NCI-H1436 treated with DMSO at 0.1 percent for 48 hours (cell line): ENCODE measurements around the gene CYP2J2.
"Not testable (repeated sequence)": the region's sequence is repeated elsewhere in the genome, so short reads cannot be mapped to it uniquely, and the experiment has no call there.

Experiments used
- DNase-seq: peaks from one replicate; lab custom pipeline; 2025; lab: John Stamatoyannopoulos, UW

The CYP2J2 gene, protein sequence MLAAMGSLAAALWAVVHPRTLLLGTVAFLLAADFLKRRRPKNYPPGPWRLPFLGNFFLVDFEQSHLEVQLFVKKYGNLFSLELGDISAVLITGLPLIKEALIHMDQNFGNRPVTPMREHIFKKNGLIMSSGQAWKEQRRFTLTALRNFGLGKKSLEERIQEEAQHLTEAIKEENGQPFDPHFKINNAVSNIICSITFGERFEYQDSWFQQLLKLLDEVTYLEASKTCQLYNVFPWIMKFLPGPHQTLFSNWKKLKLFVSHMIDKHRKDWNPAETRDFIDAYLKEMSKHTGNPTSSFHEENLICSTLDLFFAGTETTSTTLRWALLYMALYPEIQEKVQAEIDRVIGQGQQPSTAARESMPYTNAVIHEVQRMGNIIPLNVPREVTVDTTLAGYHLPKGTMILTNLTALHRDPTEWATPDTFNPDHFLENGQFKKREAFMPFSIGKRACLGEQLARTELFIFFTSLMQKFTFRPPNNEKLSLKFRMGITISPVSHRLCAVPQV

DNA sequence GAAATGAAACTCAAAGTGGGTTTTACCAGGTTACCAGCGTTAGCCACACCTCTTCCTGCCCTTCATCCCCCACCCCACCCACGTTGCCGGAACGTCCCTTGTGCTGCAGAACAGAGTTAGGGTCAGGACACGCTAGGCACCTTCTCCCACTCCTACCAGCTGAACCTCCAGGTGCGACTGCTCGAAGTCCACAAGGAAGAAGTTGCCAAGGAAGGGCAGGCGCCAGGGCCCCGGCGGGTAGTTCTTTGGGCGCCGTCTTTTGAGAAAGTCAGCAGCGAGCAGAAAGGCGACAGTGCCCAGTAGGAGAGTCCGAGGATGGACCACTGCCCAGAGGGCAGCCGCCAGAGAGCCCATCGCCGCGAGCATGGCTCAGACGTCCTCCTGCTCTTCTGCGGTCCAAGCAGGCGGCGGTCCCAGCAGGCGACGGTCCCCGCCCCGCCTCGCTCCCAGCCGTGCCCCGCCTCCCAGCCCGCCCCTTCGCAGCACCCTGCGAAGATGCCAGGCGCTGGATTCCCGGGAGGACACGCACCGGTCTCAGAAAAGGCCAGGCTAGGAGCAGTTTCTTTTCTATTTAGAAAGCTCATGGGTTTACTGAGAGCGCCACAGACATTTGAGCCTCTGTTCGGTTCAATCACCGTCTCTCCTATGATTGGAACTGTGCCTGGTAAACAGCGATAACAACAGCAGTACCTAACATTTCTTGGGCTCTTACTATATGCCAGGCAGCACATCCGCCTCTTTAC is at the start of gene CYP2J2:
CYP2J2 (minus strand) TSS at position 393 of the 743 bp plus-strand sequence; CDS start at position 366, 27 bp downstream.
- DNase-seq: no peak

DNA sequence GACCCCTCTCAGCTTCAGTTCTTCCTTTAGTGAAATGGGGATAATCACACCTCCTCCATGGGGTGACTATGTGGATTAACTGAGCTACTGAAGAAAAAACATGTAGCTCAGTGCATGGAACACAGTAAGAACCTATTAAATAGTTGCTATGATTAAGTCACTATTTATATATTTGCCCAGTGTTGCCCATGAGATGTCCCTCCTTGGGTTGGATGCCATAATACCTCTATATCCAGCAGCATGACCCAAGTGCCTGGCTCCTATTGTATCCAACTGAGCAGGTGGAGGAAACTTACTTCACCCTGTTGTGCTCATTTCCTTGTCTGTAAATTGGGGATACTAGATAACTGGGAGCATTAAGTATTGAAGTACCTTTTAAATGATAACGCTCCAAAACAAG is 47.1 kb upstream of the CYP2J2 start:
- no peak for DNase-seq

DNA sequence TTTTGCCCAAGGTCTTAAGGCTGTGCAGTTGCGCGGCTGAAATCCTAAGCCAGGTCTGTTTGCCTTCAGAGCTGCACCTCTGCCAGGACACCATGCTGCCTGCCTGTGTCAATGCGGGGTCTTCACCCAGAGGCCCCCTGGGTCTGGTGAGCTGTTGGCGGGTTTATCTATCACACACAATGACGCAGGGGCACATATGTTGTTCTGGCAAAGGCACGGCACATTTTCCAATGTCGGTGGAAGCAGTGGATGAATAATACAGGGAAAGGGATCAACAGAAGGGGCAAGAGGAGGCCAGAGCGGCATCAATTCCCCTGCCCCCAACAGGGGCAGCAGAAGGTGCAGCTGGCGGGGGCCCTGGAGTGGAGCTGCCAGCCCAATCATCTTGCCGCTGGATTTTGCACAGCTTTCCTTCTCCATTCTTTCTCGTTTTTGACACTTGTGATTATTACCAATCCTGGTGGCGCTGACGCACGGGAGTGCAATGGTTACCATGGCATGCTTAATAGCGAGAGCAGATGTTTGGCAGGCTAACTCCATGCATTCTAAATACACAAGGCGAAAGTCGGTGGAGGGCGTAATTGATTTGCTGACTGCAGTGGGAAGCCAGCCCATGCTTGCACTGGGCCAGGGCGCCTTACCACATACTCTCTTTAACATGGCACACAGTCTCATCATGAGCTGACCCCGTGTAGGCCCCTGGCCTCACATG is 45.8 kb upstream of the CYP2J2 start:
- peak; percentile 26 for DNase-seq

DNA sequence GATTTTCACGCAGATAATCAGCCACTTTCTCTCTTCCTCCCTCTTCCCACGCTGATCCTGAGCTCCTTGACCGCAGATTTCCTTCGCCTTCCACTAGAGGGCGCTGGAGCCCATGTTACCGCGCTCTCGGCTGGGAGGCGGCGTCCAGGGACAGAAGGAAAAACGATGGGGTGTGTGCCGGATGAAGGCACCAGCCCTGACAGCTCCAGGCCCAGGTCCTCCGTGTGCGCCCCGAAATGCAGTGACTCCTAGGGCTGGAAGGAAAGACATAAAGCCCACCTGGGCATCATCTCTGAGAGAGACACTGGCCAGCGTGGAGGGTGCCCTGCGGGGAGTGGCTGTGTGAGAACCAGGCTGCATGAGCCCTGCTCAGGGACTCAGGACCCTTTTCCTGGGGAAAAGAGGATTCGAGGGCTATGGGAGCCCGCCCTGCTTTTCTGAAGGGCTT is 44.9 kb upstream of the CYP2J2 start:
- no peak for DNase-seq

DNA sequence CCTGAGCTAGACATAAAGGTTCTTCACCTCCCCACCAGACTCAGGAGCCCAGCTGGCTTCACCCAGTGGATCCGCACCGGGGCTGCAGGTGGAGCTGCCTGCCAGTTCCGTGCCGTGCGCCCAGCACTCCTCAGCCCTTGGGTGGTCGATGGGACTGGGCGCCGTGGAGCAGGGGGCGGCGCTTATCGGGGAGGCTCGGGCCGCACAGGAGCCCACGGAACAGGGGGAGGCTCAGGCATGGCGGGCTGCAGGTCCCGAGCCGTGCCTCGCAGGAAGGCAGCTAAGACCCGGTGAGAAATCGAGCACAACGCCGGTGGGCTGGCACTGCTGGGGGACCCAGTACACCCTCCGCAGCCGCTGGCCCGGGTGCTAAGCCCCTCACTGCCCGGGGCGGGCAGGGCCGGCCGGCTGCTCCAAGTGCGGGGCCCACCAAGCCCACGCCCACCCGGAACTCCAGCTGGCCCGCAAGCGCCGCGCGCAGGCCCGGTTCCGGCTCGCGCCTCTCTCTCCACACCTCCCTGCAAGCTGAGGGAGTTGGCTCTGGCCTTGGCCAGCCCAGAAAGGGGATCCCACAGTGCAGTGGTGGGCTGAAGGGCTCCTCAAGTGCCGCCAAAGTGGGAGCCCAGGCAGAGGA is 43.1 kb upstream of the CYP2J2 start:
- DNase-seq: not testable (repeated sequence)

DNA sequence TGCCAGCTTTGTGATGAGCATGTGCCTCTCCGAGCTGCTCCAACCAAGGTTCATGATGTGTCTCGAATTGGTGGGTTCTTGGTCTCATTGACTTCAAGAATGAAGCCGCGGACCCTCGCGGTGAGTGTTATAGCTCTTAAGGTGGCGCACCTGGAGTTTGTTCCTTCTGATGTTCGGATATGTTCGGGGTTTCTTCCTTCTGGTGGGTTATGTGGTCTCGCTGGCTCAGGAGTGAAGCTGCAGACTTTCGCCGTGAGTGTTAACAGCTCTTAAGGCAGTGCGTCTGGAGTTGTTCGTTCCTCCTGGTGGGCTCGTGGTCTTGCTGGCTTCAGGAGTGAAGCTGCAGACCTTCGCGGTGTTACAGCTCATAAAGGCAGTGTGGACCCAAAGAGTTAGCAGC is 42.2 kb upstream of the CYP2J2 start:
- not testable (repeated sequence) for DNase-seq

DNA sequence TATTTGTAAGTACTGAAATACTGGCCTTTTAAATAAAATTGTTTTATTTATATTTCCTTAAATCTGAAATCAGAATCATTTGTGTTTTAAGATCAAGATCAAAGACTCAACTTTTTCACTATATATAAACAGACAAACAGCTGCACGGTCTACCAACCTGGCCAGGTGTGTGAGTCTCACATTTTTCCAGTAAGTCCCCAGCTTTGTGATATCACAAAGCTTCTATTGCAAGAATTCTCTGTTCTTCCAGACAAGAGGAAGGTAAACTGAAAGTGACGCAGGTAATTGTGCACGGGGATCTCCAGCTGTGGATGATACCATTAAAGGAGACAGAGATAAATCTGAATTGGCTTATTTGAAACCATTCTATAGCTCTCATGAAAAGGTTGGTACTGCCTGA is 41.2 kb upstream of the CYP2J2 start:
- no peak for DNase-seq

DNA sequence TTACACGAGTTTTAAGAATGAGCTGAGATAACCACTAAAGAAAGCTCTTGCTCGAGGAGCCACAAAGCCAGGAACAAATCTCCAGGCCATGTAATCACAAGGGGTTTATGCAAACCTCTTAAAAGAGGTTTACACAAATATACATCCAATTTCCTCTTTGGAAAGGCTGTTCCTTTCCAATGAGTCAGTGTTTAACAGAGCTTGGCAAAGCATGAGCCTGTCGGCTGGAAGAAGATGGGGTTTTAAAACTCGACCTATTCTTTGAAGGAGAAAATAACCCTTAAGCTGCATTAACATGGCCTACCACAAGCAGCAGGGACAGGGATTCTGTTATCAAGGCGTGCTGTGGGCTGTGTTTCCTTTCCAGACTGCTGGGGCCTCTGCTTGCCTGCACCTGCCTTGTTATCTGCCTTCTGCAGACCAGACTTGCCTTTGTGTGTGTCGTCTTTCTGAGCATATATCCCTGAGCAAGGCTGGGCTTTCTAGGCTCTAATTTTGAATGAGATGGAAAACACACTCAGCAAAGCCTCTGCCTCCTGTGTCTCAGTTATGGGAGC is 40.6 kb upstream of the CYP2J2 start:
- no peak for DNase-seq

DNA sequence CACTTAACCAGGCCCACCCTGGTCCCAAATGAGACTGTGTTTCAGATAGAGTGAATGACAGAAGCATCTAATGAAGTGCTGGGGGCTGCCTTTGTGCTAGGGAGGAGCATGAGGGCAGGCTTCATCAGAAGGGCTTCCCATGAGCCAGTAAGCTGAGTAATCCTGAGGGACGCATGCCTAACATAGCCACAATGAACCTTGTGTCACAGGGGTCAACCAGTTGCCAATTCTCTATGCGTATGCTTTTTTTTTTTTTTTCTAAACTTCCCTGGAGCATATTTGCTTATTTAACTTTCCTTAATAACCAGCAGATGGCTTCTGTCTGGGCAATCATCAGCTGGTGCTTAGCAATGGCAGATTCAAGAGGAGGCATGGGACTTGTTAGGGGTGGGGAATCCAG is 25.5 kb upstream of the CYP2J2 start:
- no peak for DNase-seq

DNA sequence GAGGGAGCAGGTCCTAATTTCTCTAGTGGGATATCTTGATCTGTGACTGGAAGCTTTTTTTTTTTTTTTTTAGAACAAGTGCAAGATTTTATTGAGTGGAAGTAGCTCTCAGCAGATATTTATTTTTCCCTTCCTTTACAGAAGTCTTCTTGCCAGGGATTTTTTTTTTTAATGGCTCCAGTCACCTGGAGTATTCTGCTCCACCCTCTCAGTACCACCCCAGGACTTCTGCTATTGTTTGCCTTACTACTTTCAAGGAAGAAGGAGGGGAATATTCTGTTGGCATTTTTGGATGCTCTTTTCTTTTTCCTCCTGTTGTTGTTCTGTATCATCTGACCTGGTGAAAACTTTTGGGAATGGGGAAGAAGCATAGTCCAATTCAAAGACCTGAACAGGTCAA is 23.1 kb upstream of the CYP2J2 start:
- DNase-seq: no peak

DNA sequence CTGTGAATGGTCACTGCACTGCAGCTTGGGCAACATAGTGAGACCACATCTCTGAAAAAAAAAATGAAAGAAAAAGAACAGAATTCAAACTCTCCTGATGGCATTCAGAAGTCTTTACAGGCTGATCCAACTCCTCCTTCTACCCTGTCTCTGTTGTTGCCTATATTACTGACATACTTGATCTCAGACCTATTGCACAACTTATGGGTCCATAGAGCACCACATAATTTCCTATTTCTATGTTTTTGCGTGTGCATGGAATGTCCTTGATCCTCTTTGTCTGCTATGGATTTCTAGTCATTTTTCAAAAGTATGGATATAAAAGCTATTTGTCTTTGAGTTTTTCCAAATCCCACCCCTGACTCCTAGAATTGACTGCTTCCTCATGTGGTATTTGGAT is 22.4 kb upstream of the CYP2J2 start:
- DNase-seq: no peak

DNA sequence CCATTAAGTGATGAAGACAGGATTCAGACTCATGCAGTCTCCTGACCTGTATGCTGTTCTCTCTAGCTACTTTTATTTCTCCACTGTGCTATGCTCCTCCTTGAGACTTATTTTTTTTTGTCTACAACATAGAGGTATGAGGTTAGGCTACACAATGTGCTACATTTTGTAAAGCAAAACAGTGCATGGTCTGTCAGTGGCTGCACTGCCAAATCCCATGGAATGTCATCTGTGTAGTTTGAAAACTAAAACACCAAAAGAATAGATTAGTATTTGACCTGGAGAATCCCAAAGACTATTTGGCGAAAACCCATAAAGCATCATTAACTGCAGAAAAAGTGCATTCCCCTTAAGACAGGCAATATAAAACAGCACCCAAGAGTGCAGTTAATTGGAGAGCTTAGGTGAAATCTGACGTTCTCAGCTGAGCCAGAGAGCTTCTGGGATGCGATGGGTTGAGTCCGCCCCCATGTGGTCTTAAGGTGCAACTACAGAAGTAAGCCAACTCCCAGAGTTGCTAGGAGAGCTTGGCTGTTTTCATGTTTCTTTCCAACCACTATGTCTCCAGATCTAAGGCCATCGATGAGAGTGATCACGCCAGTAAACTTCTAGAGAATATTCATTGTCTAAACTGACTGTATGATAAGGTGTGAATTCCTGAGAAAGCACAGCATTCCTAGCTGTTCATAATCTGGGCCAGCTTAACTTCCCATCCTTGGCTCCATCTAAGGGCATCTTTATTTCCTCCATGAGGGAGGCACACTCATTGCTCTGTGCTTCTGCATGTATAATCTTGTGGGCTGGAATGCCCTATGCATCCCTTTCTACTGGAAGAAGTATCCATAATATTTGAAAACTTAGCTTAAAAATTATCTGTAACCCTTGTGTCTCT is 20.7 kb upstream of the CYP2J2 start:
- DNase-seq: no peak

DNA sequence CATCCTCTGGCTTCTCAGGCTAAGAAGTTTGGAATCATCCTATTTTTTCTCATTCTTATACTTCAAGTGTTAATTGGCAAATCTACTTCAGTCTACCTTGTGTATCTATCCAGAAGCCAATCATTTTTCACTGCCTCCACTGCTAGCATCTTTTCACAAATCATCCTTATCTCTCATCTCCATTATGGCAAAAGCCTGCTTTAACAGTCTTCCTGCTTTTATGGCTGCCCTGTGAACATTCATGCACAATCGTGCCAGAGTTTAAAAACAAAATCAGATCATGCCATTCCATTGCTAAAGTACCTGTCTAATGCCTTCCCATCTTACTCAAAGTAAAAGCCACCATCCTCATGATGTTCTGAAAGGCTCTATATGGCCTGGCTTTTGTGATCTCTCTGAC is 19.2 kb upstream of the CYP2J2 start:
- no peak for DNase-seq

DNA sequence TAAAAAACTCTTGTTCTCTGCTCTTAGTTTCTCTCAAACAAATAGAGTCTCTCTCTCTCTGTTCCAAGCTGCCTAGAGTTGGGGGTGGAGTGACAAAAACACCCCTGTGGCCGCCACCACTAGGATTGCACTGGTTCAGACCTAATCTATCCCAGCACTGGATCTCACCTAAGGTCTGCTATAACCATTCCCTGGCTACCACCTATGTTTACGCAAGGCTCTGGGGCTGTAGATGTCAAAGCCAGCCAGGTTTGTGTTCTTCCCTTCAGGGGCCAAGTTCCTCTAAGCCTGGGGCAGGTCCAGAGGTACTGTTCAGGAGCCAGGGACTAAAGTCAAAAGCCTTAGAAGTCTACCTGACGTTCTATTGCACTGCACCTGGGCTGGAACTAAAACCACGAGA is 12.8 kb upstream of the CYP2J2 start:
- no peak for DNase-seq

DNA sequence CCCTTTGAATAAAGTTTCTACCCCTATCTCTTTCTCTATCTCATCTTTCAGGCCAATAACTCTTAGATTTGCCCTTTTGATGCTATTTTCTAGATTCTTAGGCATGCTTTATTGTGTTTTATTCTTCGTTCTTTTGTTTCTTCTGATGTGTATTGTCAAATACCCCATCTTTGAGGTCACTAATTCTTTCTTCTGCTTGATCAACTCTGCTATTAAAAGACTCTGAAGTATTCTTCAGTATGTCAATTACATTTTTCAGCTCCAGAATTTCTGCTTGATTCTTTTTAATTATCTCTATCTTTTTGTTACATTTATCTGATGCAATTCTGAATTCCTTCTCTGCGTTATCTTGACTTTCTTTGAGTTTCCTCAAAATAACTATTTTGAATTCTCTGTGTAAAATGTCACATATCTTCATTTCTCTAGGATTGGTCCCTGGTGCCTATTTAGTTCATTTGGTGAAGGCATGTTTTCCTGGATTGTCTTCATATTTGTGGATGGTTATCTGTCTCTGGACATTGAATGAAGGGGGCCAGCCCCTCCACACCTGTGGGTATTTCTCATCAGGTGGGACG is 11.2 kb upstream of the CYP2J2 start:
- DNase-seq: no peak

DNA sequence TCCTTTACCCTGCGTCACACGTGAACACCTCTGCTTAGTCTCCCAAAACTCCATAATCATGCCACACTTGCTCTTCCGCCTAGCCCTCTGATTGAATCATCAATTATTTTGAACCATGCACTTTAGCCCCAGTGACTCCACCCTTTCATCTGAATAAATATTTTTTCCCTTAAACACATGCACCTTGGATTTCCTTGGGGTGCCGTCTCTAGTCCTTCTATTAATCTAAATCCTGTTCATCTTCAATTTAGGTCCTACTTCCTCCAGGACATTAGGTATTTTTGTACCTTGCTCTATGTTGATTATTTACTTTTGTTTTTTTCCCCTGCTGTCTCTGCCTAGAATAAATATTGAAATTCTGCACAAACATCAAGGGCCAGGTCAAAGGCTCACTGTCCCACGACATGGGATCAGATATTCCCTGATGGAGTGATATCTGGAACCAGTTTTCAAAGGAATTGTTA is 9.8 kb upstream of the CYP2J2 start:
- no peak for DNase-seq

DNA sequence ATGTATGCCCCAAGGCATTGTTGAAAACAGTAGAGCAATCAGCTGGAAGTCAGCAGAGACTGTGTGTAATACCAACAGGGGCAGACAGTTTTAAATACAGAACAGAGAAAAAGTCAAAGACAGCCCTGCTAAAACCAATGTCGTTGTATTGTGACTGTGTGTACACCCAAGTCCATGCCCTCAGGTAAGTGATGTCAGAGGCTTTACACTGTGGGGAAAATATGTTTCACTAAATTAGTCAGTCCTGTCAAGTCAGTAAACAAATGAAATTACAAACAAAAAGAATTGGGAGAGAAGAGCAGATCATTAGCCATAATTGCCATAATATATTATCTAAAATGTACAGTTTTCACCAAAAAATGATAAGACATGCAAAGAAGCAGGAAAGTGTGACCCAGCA is 2.4 kb upstream of the CYP2J2 start:
- no peak for DNase-seq

DNA sequence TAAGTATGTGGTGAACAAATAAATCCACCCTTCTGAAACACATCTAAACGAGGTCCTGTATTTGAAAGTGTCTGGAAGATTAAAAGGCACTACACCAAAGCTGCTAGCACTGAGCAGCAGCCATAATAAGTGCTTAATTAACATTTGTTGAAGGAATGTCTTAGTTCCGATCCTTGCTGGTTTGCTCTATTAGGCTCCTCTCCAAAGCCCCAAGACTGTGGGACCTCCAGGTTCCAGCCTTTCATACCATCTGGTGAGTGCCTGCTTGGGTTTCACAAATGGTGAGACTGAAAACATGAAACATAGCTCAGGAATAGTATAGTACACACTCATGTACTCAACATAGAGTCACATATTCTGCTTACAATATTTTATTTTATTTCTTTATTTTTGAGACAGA is 640 bp upstream of the CYP2J2 start:
- DNase-seq: no peak

DNA sequence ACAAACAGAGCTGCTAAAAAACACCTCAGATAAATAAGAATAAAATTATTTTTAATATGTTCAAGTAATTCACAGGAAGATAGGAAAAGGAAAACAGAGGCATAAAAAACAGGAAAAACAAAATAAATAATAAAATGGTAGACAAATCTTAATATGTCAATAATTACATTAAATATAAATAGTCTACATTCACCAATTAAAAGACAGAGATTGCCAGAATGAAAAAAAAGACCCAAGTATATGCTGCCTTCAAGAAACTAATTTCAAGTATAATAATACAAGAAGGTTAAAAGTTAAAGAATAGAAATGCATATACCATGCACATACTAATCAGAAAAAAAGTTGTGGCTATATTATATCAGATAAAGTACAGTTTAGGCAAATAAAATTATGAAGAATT is 1.9 kb downstream of the CYP2J2 start:
- no peak for DNase-seq

DNA sequence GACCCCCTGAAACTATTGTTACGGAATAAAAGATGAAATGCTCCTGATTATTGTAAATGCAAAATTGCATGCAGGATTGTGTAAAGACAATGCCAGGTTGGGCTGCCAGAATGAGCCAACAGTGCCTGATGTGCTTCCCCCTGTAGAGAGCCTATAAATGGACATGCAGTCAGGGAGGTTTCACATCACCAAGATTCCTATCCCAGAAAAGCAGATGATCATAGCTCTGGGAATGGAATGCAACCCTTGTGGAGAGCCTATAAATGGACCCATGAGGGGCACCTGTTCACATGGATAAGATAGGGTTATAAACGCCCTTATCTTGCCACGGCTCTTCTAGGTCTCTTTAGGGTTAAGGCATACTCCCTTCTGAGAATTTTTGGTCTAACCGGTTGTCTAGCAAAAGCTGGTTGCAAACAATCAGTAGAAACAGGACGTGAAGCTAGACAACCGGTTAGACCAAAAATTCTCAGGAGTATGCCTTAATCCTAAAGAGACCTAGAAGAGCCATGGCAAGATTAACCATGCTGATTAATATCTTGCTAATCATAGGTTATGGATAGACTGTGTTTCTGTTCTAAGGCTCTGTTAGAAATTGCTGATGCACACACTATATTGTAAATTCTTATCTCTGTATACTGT is 5.2 kb downstream of the CYP2J2 start:
- DNase-seq: not testable (repeated sequence)
